Measurements from ENCODE around the gene STAMBP. TPM values are rescaled to one million over a fixed set of nuclear protein-coding genes. Genes with fewer than 3 reads are reported as not detected.

STAMBP gene
- total and polyA plus RNA-seq, 2 of the 13 experiments (the other 11 are each of a cell fraction or from before 2014, with no cell fraction given) = 49.6 to 53.2 TPM

DNA sequence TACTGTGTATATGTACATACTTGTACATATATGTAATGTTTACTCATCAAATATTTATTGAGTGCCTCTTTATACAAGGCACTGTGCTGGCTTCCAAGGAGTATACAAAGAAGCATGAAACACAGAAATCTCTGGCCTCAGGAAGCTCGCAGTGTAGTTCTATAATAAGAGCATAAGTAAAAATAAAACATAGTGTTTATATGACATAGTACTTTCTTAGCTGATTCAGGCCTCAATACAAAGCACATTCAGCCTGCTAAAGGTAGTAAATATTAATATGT lies 13.9 kb downstream of the STAMBP start (continued):
- TF ChIP-seq, protein P1, sequence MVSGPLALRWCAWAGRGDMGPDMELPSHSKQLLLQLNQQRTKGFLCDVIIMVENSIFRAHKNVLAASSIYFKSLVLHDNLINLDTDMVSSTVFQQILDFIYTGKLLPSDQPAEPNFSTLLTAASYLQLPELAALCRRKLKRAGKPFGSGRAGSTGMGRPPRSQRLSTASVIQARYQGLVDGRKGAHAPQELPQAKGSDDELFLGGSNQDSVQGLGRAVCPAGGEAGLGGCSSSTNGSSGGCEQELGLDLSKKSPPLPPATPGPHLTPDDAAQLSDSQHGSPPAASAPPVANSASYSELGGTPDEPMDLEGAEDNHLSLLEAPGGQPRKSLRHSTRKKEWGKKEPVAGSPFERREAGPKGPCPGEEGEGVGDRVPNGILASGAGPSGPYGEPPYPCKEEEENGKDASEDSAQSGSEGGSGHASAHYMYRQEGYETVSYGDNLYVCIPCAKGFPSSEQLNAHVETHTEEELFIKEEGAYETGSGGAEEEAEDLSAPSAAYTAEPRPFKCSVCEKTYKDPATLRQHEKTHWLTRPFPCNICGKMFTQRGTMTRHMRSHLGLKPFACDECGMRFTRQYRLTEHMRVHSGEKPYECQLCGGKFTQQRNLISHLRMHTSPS (CRISPR knock-in tag; IDR thresholded peaks at IDR 0.05; ENCODE audit: low read depth) = no peak
- no peak for TF ChIP-seq CHD2 (IDR thresholded peaks at IDR 0.05; ENCODE audit: low read depth, low read length)
- TF ChIP-seq MED13 (CRISPR knock-in tag; IDR thresholded peaks at IDR 0.05) = no peak
- no peak for TF ChIP-seq RFX3 (CRISPR knock-in tag; IDR thresholded peaks at IDR 0.05)
- TF ChIP-seq ZNF788 (CRISPR knock-in tag; IDR thresholded peaks at IDR 0.05; ENCODE audit: borderline replicate concordance) = no peak
- TF ChIP-seq, protein P2, sequence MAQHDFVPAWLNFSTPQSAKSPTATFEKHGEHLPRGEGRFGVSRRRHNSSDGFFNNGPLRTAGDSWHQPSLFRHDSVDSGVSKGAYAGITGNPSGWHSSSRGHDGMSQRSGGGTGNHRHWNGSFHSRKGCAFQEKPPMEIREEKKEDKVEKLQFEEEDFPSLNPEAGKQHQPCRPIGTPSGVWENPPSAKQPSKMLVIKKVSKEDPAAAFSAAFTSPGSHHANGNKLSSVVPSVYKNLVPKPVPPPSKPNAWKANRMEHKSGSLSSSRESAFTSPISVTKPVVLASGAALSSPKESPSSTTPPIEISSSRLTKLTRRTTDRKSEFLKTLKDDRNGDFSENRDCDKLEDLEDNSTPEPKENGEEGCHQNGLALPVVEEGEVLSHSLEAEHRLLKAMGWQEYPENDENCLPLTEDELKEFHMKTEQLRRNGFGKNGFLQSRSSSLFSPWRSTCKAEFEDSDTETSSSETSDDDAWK (CRISPR knock-in tag; IDR thresholded peaks at IDR 0.05) = no peak
- TF ChIP-seq, protein P3, sequence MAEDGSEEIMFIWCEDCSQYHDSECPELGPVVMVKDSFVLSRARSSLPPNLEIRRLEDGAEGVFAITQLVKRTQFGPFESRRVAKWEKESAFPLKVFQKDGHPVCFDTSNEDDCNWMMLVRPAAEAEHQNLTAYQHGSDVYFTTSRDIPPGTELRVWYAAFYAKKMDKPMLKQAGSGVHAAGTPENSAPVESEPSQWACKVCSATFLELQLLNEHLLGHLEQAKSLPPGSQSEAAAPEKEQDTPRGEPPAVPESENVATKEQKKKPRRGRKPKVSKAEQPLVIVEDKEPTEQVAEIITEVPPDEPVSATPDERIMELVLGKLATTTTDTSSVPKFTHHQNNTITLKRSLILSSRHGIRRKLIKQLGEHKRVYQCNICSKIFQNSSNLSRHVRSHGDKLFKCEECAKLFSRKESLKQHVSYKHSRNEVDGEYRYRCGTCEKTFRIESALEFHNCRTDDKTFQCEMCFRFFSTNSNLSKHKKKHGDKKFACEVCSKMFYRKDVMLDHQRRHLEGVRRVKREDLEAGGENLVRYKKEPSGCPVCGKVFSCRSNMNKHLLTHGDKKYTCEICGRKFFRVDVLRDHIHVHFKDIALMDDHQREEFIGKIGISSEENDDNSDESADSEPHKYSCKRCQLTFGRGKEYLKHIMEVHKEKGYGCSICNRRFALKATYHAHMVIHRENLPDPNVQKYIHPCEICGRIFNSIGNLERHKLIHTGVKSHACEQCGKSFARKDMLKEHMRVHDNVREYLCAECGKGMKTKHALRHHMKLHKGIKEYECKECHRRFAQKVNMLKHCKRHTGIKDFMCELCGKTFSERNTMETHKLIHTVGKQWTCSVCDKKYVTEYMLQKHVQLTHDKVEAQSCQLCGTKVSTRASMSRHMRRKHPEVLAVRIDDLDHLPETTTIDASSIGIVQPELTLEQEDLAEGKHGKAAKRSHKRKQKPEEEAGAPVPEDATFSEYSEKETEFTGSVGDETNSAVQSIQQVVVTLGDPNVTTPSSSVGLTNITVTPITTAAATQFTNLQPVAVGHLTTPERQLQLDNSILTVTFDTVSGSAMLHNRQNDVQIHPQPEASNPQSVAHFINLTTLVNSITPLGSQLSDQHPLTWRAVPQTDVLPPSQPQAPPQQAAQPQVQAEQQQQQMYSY (CRISPR knock-in tag; IDR thresholded peaks at IDR 0.05) = no peak
- TF ChIP-seq NONO (IDR thresholded peaks at IDR 0.05) = no peak
- no peak for TF ChIP-seq NONO (CRISPR knock-in tag; conservative IDR thresholded peaks at IDR 0.05)
- no peak for TF ChIP-seq ZFY (CRISPR knock-in tag; IDR thresholded peaks at IDR 0.05)
- TF ChIP-seq, protein P4, sequence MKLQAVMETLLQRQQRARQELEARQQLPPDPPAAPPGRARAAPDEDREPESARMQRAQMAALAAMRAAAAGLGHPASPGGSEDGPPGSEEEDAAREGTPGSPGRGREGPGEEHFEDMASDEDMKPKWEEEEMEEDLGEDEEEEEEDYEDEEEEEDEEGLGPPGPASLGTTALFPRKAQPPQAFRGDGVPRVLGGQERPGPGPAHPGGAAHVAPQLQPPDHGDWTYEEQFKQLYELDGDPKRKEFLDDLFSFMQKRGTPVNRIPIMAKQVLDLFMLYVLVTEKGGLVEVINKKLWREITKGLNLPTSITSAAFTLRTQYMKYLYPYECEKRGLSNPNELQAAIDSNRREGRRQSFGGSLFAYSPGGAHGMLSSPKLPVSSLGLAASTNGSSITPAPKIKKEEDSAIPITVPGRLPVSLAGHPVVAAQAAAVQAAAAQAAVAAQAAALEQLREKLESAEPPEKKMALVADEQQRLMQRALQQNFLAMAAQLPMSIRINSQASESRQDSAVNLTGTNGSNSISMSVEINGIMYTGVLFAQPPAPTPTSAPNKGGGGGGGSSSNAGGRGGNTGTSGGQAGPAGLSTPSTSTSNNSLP (IDR thresholded peaks at IDR 0.05; ENCODE audit: low read depth, low read length) = 0 out of 2 replicates have a peak, but pooled peaks have one; percentile 38
- no peak; the same call in 2 of the 3 replicates for TF ChIP-seq MXI1 (IDR thresholded peaks at IDR 0.05; ENCODE audit: borderline replicate concordance, low read depth, low read length)
- TF ChIP-seq ZNF224 (CRISPR knock-in tag; IDR thresholded peaks at IDR 0.05) = no peak
- TF ChIP-seq ZNF841 (CRISPR knock-in tag; IDR thresholded peaks at IDR 0.05; ENCODE audit: borderline replicate concordance) = no peak
- TF ChIP-seq ZNF10 (CRISPR knock-in tag; IDR thresholded peaks at IDR 0.05; ENCODE audit: borderline replicate concordance, low read depth) = no peak
- no peak for TF ChIP-seq PHF21A (CRISPR knock-in tag; IDR thresholded peaks at IDR 0.05)
- TF ChIP-seq ZNF333 (CRISPR knock-in tag; IDR thresholded peaks at IDR 0.05; ENCODE audit: borderline replicate concordance) = no peak
- peak; percentile 19 to 22; a peak in 1 of 4 replicates for TF ChIP-seq MAFK (conservative IDR thresholded peaks at IDR 0.05 in 1 of 2, IDR thresholded peaks at IDR 0.05 in 1 of 2; ENCODE audit: low read length in 2 of 2)
- TF ChIP-seq ZNF703 (CRISPR knock-in tag; IDR thresholded peaks at IDR 0.05; ENCODE audit: borderline replicate concordance) = no peak
- TF ChIP-seq, protein P5, sequence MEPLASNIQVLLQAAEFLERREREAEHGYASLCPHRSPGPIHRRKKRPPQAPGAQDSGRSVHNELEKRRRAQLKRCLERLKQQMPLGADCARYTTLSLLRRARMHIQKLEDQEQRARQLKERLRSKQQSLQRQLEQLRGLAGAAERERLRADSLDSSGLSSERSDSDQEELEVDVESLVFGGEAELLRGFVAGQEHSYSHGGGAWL (CRISPR knock-in tag; IDR thresholded peaks at IDR 0.05) = no peak
